HL-60 (cell line): ENCODE data around the gene REEP1.

Experiments used
- DNase-seq, 2 experiments: peaks; one replicate each; pipeline ENCODE4 v3.0.0-alpha.2; 2010 to 2020; ENCODE audit warnings: low read depth in 1 of 2, low spot score in 1 of 2
- H3K27ac ChIP-seq: fragments of 250-450 bp; sonication (Bioruptor Pico); replicated peaks from 2 replicates; pipeline ENCODE4 v1.5.1; 2020; ENCODE audit warnings: mild to moderate bottlenecking, moderate library complexity
- H3K27me3 ChIP-seq: fragments of 250-450 bp; sonication (Bioruptor Pico); 2 replicates; pipeline ENCODE4 v1.5.1; 2021; ENCODE audit warnings: mild to moderate bottlenecking, moderate library complexity; ENCODE audit not compliant: insufficient read depth, poor library complexity, severe bottlenecking
- H3K4me3 ChIP-seq: replicated peaks from 2 replicates; pipeline ENCODE4 v1.5.1; 2011; ENCODE audit warnings: mild to moderate bottlenecking, control low read depth, low read length; ENCODE audit not compliant: insufficient read depth
- GABPA ChIP-seq: IDR thresholded peaks from 2 replicates; pipeline ENCODE4 v1.6.1; 2012; ENCODE audit warnings: low read depth
- POLR2AphosphoS5 ChIP-seq: IDR thresholded peaks from 2 replicates; pipeline ENCODE4 v1.6.1; 2012; ENCODE audit warnings: low read depth
- SPI1 ChIP-seq: IDR thresholded peaks from 2 replicates; pipeline ENCODE4 v1.6.1; 2012; ENCODE audit warnings: low read depth, mild to moderate bottlenecking, borderline replicate concordance
- TF ChIP-seq, protein P1 (sequence below): IDR thresholded peaks from one replicate; pipeline ENCODE4 v1.5.1; 2011; ENCODE audit warnings: low read length, control low read depth, inconsistent platforms; ENCODE audit not compliant: insufficient read depth
- TF ChIP-seq, protein P2 (sequence below): IDR thresholded peaks from 2 replicates; pipeline ENCODE4 v1.6.1; 2012; ENCODE audit warnings: low read depth; ENCODE audit not compliant: insufficient replicate concordance

Gene REEP1

DNA sequence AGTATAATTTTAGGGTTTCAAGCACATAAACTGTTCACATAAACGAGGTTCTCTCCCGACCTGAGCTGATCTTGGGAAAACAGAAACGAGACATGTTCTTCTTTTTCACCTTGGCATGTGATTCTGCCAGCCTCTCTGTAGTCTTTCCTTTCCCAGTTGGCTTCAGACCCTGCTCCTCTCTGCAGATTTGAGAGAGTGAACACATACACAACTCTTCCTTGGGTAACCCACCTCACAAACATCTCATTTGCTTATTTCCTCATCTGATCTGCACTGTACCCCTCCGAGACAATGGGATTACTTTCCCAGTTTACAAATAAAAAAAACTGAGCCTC, 46.1 kb downstream of the REEP1 start:
- Histone ChIP-seq H3K27me3 (no peaks in the 10 kb centered on the region), H3K4me3 (no peak overlapping the region), H3K27ac (no peak overlapping the region)
- TF ChIP-seq GABPA = no peak
- no peak for TF ChIP-seq POLR2AphosphoS5
- no peak for TF ChIP-seq SPI1
- TF ChIP-seq, protein P1, sequence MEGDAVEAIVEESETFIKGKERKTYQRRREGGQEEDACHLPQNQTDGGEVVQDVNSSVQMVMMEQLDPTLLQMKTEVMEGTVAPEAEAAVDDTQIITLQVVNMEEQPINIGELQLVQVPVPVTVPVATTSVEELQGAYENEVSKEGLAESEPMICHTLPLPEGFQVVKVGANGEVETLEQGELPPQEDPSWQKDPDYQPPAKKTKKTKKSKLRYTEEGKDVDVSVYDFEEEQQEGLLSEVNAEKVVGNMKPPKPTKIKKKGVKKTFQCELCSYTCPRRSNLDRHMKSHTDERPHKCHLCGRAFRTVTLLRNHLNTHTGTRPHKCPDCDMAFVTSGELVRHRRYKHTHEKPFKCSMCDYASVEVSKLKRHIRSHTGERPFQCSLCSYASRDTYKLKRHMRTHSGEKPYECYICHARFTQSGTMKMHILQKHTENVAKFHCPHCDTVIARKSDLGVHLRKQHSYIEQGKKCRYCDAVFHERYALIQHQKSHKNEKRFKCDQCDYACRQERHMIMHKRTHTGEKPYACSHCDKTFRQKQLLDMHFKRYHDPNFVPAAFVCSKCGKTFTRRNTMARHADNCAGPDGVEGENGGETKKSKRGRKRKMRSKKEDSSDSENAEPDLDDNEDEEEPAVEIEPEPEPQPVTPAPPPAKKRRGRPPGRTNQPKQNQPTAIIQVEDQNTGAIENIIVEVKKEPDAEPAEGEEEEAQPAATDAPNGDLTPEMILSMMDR = no peak
- TF ChIP-seq, protein P2, sequence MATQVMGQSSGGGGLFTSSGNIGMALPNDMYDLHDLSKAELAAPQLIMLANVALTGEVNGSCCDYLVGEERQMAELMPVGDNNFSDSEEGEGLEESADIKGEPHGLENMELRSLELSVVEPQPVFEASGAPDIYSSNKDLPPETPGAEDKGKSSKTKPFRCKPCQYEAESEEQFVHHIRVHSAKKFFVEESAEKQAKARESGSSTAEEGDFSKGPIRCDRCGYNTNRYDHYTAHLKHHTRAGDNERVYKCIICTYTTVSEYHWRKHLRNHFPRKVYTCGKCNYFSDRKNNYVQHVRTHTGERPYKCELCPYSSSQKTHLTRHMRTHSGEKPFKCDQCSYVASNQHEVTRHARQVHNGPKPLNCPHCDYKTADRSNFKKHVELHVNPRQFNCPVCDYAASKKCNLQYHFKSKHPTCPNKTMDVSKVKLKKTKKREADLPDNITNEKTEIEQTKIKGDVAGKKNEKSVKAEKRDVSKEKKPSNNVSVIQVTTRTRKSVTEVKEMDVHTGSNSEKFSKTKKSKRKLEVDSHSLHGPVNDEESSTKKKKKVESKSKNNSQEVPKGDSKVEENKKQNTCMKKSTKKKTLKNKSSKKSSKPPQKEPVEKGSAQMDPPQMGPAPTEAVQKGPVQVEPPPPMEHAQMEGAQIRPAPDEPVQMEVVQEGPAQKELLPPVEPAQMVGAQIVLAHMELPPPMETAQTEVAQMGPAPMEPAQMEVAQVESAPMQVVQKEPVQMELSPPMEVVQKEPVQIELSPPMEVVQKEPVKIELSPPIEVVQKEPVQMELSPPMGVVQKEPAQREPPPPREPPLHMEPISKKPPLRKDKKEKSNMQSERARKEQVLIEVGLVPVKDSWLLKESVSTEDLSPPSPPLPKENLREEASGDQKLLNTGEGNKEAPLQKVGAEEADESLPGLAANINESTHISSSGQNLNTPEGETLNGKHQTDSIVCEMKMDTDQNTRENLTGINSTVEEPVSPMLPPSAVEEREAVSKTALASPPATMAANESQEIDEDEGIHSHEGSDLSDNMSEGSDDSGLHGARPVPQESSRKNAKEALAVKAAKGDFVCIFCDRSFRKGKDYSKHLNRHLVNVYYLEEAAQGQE = no peak
- DNase-seq = no peak

DNA sequence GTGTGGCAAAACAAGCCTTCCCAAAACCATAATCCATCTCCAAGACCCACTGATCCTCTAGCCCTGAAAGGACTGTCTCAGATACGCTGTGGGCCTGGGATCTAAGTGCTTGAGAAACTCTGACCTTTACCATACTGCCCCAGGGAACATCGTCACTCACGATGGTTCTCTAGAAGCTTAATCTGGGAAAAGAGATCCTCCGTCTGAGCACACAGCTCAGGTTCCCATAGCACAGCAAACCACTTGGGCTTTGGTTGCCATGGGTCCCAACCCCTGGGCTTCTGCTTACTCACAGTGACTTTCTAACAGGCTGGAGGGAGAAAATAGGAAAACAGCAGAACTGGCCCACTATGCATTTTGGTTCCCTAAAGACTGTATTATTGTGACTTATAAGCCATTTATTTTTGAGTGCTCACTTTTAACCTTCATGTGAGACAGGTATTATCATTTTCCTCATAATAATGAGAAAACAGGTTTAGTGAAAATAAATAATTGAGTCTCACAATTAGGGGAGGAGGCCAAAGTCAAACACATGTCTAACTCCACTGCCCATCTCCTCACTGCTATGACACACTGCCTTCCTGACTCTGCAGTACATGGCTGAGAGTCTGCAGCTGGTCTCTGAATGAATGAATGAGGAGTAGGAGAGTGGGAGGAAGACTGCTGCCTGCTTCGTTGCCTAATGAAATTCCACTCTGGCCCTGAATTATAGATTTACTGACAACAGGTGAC, 46.7 kb downstream of the REEP1 start:
- H3K27ac ChIP-seq = no peak overlapping the region
- H3K27me3 ChIP-seq = no peaks in the 10 kb centered on the region
- TF ChIP-seq, protein P2 = no peak
- TF ChIP-seq GABPA (no peak), POLR2AphosphoS5 (no peak), SPI1 (no peak)
- TF ChIP-seq, protein P1 = no peak
- no peak for DNase-seq
- no peak overlapping the region for H3K4me3 ChIP-seq

DNA sequence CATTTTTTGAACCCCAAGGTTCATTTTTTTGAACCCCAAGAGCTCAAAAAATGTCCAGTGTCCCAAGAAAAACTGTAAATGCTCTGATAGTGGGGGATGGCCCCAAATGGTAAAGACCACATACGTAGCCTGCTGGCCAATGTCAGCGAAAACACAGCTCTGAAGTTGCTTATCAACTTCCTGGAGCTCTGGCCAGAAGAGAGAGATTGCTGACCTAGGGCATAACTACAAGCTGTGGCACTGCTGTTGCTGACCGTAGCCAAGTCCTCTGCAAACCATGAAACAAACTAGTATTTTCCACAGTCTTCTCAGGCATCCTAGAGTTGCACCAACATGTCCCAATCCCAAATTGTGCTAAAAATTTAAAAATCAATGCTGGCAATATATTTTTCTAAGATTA, 50.9 kb downstream of the REEP1 start:
- Histone ChIP-seq H3K27me3 (no peaks in the 10 kb centered on the region), H3K27ac (no peak overlapping the region), H3K4me3 (no peak overlapping the region)
- DNase-seq = no peak
- TF ChIP-seq, protein P1 = no peak
- no peak for TF ChIP-seq POLR2AphosphoS5
- TF ChIP-seq, protein P2 = no peak
- no peak for TF ChIP-seq SPI1
- TF ChIP-seq GABPA = no peak
